HG03571 (cell line): ENCODE measurements around the gene CFAP206.

Experiments used
- ATAC-seq: cut with Tn5 transposase; IDR thresholded peaks from one replicate; pipeline ENCODE4 v1.9.1; 2021; ENCODE audit not compliant: unreplicated experiment

Gene CFAP206, protein sequence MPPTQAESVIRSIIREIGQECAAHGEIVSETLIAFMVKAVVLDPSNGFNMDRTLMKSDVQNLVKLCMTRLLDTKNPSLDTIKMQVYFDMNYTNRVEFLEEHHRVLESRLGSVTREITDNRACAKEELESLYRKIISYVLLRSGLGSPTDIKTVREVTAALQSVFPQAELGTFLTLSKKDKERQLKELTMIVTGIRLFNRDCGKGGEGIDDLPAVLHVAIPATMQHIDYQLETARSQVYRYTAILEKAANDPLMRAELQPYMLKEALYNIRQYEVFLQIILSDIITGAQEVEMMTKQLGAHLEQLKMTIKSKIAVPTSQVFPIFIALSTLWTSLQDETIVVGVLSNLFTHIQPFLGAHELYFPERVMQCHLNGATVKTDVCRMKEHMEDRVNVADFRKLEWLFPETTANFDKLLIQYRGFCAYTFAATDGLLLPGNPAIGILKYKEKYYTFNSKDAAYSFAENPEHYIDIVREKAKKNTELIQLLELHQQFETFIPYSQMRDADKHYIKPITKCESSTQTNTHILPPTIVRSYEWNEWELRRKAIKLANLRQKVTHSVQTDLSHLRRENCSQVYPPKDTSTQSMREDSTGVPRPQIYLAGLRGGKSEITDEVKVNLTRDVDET

DNA sequence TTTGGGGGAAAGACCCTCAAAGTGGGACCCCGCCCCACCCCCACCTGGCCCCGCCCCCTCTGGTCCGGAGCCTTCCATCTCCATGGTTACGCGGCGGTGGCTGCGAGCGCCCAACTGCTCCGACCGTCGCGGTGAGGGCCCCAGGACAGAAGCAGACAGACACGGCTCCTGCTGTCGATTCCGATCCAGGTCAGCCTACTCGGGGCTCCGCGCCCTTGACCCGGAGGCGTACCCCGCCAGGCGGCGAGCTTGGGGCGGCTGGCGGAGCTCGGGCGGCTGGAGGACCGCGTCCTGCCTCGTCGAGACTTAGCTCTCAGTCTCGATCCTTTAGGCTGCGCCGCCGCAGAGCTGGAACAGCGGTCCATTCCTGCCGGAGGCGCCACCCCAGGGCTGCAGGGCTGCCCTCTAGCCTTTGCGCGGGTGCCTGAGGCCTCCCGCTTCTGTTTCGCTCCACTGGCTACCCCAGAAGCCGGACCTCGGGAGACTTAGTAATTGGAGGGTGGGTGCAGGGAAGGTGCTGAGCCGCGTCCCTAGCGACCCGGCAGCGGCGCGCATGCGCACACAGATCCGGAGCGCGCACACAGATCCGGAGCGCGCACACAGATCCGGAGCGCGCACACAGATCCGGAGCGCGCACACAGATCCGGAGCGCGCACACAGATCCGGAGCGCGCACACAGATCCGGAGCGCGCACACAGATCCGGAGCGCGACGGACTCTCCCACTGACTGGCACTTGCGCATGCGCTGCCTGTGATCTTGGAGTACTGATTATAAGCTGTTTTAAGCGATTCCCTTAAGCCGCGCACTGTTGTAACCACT, at the start of gene CFAP206:
TSS of gene CFAP206 (plus strand) at position 72 of the 820 bp plus-strand sequence. CDS start 1,868 bp downstream, outside the sequence.
- peak; percentile 70 for ATAC-seq

DNA sequence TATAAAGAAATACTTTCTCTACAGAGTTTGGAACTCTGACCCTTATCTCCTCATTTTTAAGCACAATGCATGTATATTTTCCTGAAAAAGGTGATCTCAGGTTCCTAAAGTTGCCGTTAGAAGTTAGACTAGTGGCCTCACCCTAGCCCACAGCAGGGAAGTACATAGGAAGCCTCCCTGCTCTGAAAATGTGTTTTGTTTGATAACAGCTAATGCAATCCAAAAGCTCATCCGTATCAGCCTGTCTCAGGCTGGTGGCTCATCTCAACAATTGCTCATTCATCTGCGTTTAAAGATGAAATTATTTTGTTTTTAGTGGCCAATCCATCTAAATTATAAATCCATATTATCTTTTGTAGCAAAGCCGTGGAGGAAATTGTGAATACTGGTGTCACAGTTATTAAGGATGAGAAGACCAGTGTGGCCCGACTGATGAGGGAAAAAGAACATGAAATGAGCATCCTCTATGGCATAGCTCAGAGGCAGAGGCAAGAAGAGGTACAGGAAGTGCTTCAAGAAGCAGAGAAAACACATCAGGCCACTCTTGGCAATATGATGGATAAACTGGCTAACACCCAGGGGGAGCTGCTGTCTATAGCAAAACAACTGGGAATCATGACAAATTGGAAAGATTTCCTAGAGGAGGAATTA, 43.0 kb upstream of the CFAP206 start:
- ATAC-seq = no peak

DNA sequence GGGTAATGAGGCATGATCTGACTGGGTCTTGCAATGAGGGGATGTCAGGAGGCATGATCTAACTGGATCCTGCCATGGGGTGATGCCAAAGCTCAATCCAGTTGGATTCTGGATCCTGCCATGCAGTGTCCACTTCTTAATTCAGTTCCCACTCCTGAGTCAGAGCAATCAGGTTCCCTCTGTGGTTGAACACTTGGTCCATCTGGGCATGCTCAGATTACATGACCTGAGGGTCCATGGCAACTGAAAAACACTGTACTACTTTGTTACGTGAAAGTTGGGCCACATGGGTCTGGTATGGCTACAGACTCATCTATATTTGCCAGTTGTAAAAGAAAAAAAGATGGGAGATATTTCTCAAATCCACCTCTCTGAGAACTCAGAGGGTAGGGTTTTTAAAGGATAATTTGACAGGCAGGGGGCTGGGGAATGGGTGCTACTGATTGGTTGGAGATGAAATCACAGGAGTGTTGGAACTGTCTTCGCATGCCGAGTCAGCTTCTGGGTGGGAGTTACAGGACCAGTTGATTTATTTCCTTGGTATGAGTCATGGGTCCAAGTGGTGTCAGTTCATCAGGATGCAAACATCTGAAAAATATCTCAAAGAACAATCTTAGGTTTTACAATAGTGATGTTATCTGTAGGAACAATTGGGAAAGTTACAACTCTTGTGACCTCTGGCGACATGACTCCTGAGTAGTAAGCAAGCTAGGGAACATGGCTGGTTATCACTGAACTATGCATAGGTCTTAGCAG, 41.5 kb upstream of the CFAP206 start:
- no peak for ATAC-seq

DNA sequence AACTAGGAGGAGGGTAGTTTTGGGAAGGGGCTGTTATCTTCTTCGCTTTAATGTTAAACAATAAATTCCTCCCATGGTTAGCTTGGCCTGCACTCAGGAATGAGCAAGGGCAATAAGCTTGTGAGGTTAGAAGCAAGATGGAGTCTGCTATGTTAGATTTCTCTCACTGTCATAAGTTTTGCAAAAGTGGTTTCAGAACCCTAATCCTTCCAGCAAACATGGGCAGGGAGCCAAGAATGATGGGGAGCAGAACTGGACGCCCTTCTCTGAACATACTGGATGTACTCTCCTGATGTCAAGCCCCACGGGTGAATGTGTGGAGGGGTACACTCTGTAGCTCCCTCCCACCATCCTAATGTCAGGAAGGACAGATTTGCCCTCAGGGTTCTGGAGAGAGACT, 40.9 kb upstream of the CFAP206 start:
- no peak for ATAC-seq

DNA sequence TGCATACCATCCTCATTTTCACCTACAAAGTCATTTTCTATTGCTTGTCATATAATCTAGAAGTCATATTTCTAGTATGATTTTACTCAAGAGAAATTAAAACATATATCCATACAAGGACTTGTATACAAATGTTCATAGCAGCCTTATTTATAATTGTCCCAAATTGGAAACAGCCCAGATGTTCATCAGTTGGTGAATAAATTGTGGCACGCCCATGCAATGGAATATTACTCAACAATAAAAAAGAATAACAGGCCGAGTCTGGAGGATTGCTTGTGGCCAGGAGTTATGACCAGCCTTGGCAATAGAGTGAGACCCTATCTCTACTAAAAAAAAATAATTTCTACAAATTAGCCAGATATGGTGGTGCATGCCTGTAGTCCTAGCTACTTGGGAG, 34.4 kb upstream of the CFAP206 start:
- no peak for ATAC-seq

DNA sequence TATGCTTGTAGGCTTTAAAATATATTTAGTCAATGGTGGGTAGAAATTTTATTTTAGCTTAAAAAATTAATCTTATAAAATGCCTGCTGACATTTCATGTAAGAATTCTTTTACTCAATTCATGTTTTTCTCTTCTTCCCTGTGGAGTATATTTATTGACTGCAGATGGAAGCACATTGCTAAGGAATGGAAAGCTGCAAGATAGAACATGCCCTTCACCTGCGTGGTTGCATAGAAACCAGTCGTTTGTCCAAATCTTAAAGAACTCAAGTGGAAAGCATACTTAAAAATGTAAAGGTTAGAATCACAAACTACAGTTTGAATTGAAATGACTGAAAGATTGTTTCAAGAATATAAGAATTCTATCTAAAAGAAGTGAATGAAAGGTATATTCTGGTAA, 32.5 kb upstream of the CFAP206 start:
- no peak for ATAC-seq

DNA sequence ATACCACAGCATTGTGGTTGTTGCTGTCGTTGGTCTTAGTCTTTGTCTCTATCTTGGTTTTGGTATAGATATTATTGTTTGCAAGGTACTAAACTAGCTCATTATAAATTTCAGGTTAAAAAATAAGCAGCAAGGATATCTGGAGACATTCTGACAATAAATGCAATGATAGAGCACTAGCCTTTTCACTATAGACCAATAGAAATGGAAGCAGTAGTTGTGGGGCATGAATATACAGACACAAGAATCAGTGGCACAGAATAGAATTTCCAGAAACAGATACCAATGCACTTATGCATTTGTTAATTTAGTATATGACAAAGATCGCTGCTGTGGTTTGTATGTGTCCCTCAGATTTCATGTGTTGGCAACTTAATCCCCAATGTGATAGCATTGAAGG, 31.1 kb upstream of the CFAP206 start:
- ATAC-seq = no peak

DNA sequence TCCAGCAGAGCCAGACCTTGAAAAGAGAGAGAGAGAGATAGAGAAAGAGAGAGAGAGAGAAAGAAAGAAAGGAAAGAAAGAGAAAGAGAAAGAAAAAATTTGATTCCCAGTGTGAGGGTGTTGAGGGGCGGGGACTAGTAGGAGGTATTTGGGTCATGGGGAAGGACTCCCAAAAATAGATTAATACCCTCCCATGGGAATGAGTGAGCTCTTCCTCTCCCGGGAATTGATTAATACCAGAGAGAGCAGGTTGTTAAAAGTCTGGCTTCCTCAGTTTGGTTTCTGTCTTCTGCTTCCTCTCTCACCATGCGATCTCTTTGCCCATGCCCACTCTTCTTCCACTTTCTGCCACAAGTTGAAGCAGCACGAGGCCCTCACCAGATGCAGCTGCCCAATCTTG, 28.8 kb upstream of the CFAP206 start:
- ATAC-seq = no peak

DNA sequence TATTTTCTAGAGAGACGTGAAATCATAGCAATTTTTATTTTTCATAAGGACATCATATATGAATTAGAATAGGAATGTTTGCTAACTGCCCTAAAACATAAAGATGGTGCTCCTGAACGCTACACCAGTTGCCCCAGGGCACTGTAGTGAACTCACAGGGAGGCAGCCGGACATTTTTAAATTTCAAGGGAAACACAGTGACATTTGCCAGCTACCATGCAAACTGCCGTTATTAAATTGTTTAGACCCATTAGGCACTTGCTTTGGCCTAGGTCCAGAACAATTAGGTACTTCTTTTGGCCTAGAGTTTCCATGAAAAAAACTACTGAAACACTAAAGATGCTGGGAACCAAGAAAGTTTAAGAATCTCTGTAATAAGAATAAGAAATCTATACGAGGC, 24.9 kb upstream of the CFAP206 start:
- no peak for ATAC-seq

DNA sequence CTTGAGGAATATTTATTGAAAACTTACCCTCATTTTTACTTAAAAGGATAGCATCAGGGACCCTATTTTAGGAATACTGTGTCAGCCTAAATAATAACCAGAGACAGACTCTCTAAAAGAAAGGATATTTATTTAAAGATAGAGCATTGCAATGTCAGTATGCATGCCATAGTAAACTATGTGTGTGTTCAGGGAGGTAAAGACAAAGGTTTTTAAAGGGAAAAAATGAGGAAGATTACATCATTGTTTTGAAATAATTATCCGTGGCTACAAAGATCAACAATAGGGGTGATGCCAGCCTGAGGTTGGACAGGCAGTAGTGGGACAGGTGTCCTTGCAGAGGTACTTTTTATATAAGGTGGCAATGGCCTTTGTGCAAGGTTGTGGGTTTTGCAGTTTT, 23.7 kb upstream of the CFAP206 start:
- ATAC-seq = no peak

DNA sequence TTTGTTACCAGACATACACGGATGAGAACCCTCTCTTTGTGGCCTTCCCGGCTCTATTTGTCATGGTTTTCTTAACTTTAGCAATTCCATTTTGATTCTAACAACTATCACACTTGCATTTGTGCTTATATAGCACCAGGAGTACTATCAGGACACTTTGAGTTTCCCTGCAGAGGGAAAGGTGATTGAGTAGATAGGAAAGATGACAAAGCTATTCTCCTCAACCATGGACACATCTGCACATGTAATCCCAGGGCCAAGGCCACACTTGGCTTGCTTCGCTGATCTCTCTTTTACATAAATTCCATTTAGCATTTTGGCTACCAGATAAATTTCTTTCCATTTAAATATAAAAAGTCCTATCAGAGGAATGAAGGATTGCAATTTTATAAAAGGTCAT, 23.3 kb upstream of the CFAP206 start:
- ATAC-seq = no peak

DNA sequence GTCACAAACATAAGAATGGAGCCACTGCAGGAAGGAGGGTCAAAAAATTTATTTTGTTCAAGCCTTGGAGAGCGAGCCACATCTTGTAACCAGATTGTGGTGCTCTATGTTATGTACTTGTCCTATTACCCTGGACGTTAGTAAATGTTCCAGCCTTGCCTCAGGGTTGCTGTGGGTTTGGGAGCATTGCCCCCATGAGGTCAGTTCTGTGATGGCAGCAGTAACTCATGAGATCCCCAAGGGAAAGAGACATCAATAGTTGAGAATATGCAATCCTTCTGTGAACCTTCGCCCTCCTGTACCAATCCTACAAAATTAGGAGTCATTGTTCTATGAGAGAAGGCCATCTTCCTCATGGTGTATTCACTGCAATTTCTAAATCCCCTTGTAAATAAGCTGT, 16.4 kb upstream of the CFAP206 start:
- ATAC-seq = peak; percentile 44

DNA sequence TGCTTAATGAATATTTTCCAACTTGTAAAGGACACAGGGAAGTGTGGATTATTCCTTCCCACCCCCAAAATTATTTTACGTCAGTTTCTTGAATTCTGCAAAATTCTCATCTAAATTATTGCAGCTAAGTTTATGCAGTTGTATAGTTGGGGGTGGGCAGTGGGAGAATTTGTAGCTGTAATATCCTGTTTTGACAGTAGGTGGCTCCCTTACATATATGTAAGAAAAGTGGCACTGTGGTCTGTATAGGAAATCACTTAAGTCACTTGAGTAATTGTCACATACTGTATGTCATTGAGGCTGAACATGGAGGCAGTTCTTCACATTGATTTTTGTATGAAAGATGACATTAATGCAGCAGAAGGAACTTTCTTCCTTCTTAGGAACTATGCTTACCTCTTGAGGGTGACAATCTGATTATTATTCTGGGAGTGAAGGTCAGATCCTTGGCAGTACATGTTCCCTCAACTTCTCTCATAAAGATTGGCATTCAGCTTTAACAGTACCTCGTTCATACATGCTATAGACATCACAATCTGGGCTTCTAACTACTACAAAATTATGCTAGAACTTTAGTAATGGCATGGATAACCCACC, 14.6 kb upstream of the CFAP206 start:
- ATAC-seq = peak; percentile 93

DNA sequence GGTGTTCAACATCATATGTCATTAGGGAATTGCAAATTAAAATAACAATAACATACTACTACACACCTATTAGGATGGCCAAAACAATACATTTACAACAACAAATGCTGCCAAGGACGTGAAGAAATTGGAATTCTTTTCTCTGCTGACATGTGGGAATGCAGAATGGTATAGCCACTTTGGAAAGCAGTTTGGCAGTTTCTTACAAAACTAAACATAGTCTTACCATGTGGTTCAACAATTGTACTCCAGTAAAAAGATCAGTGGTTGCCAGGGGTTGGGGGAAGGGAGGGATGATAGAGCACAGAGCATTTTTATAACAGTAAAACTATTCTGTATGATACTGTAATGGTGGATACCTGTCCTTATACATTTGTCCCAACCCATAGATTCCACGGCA, 12.3 kb upstream of the CFAP206 start:
- ATAC-seq = no peak

DNA sequence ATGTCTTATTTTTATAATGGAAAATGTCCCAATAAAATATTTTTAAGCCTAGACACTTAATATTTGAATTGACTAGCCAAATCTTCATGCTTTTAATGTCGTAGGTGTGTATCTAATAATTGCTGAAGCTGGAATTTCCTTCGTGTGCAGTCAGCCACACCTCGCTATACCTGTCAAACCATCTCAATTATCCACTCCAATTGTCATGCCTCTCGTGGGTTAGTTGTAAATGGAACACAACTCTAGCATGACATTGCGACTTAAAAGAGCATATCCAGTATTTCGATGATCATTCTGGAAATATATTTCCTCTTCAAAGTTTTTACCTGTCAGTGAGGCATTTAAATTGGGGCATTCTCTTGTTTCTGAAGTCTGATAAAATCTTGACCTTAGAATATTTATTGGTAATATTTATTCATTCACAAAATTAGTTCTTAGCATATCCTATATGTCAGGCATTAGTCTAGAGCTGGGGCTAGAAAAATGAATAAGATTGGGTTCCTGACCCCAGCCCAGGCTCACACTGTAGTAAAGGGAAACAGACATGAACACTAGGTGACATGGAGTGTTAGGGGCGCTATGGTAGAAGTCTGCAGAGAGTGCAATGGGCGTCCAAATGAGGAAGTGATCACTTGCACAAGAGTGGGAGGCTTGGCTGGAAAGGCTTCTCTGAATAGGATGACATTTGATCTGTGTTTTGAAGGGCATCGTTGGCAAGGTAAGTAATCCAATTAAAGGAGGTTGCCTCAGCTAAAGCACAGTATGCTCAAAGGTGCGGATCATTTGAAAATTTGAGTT, 11.0 kb upstream of the CFAP206 start:
- no peak for ATAC-seq

DNA sequence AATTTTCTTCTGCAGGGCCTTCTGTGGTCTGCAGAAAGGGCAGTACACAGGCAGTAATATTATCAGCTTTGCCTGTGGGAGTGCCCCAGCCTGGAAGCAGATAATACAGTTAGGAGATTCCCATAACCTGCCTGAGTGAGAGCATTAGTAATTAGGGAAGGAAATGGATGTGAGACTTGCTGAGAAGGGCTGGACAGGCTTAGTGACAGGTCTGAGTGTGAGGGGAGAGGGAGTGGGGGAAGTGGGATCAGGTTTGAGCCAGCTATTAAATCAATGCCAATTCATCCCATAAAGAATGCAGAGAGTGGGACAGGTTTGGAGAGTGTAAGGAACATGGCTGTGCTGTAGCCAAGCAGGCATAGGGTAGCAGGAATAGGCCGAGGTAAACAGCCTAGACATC, 10.1 kb upstream of the CFAP206 start:
- ATAC-seq = no peak

DNA sequence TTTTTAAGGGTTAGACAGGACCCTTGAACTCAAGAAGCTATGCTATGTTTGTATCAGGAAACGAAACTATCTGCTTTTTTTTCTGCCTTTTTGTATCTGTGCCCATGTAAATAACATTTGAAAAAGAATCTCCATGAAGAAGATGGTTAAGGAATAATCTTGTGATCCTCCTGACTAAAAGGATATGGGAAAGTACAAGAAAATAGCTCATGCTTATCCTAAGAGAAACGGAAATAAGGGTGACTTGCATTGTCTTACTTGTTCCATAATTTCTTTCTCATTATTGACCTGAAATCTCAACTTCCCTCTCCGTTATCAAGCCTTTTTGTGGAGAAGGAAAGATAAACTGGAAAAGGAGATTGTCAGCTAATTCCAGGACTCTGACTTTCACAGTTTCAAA, 5.9 kb upstream of the CFAP206 start:
- no peak for ATAC-seq

DNA sequence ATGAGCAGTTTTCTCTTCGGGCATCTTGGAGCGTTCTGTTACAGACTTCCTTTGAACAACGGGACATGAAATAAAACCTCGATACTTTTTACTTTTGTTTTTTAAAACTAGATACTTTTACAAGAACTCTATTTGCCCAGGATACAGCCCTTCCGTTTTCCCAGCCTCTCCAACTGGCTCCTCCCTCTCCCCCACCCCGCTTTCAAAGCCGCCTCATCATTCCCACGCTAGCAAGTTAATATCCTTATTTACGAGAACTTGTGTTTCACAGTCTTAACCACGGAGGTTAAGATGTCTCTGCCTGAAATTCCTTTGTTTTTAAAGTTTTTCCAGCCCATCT, 241 bp upstream of the CFAP206 start:
- ATAC-seq = peak; percentile 14

DNA sequence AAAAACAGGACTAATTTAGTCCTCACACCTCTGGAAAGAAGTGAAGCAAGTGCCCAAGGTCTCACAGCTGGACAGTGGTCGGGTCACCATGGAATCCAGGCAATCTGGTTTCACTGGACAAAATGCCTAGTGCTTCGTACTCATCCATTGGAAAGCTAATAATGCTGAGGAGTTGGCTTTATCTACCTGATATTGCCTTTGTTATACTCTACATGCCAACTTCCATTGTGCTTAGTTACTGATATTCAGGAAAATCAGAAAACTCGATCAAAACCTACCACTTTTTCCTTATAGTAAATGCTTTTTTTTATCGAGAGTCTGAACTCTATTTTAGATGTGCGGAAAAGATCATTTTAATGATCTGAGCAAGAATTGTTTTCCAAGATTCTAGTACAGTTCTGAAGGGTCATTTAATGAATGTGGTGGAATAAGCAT, 966 bp downstream of the CFAP206 start:
- ATAC-seq = no peak
